DMS53 (cell line): ENCODE data around the gene BMAL1.

Experiments
- DNase-seq: peaks from one replicate; lab custom pipeline; 2025; lab: John Stamatoyannopoulos, UW

The BMAL1 gene

GRCh38 chr11:13343931-13344717 is 66.5 kb downstream of the BMAL1 start:
- peak; percentile 91 for DNase-seq

GRCh38 chr11:13344818-13345217 is 67.2 kb downstream of the BMAL1 start:
- no peak for DNase-seq

- no peak for DNase-seq
These were observed 68.9 kb downstream of the BMAL1 start for GRCh38 chr11:13346470-13346869.

GRCh38 chr11:13347901-13348300 is 70.3 kb downstream of the BMAL1 start:
- DNase-seq = no peak

GRCh38 chr11:13348305-13348704 is 70.7 kb downstream of the BMAL1 start:
- no peak for DNase-seq

GRCh38 chr11:13349046-13349445 is 71.5 kb downstream of the BMAL1 start:
- DNase-seq = no peak

- DNase-seq = no peak
These were observed 72.0 kb downstream of the BMAL1 start for GRCh38 chr11:13349581-13349980.

- DNase-seq = no peak
These were observed 75.1 kb downstream of the BMAL1 start for GRCh38 chr11:13352711-13353110.

- DNase-seq = peak; percentile 51
These were observed 76.7 kb downstream of the BMAL1 start for GRCh38 chr11:13354335-13354734.

GRCh38 chr11:13355191-13355590 is 77.6 kb downstream of the BMAL1 start:
- DNase-seq = no peak

GRCh38 chr11:13357232-13357631 is 79.6 kb downstream of the BMAL1 start:
- no peak for DNase-seq

GRCh38 chr11:13358596-13359270 is 81.1 kb downstream of the BMAL1 start:
- DNase-seq = no peak

GRCh38 chr11:13362596-13363109 is 85.1 kb downstream of the BMAL1 start:
- DNase-seq = no peak

GRCh38 chr11:13364388-13364787 is 86.8 kb downstream of the BMAL1 start:
- no peak for DNase-seq

GRCh38 chr11:13366266-13367026 is 88.9 kb downstream of the BMAL1 start:
- DNase-seq = no peak

- DNase-seq = no peak
These were observed 89.5 kb downstream of the BMAL1 start for GRCh38 chr11:13367115-13367514.

GRCh38 chr11:13368041-13368446 is 90.5 kb downstream of the BMAL1 start:
- no peak for DNase-seq

- no peak for DNase-seq
These were observed 95.6 kb downstream of the BMAL1 start for GRCh38 chr11:13373216-13373615.

GRCh38 chr11:13375798-13376197 is 98.2 kb downstream of the BMAL1 start:
- no peak for DNase-seq

- DNase-seq = no peak
These were observed 98.8 kb downstream of the BMAL1 start for GRCh38 chr11:13376402-13376801.

- DNase-seq = peak; percentile 9
These were observed 99.2 kb downstream of the BMAL1 start for GRCh38 chr11:13376838-13377237.

- no peak for DNase-seq
These were observed 100.7 kb downstream of the BMAL1 start for GRCh38 chr11:13378316-13378715.

GRCh38 chr11:13380731-13381130 is 103.1 kb downstream of the BMAL1 start:
- no peak for DNase-seq
